Measurements from ENCODE around the gene HOXA13. TPM values are rescaled to one million over a fixed set of nuclear protein-coding genes. Genes with fewer than 3 reads are reported as not detected.

The HOXA13 gene
- total RNA-seq, 2 experiments from 2014 or later, result not detected

- Mint-ChIP-seq H3K27ac (no peak overlapping the region), H3K4me3 (no peak overlapping the region), H3K4me1 (peaks cover 7% of the 10 kb centered on the region), H3K36me3 (peaks cover 2% of the 10 kb centered on the region), H3K27me3 (peaks cover 78% of the 10 kb centered on the region), H3K9me3 (no peaks in the 10 kb centered on the region)
- no peak for DNase-seq
These were observed 22.7 kb downstream of the HOXA13 start for GRCh38 chr7:27176962-27177794.

- no peak overlapping the region for H3K27ac Mint-ChIP-seq
- H3K36me3 Mint-ChIP-seq, result peaks cover 2% of the 10 kb centered on the region
- peaks cover 79% of the 10 kb centered on the region for H3K27me3 Mint-ChIP-seq
- peaks cover 12% of the 10 kb centered on the region for H3K4me1 Mint-ChIP-seq
- no peak overlapping the region for H3K4me3 Mint-ChIP-seq
- no peak for DNase-seq
- H3K9me3 Mint-ChIP-seq, result no peaks in the 10 kb centered on the region
These were observed 23.4 kb downstream of the HOXA13 start for GRCh38 chr7:27176524-27176845.

- no peak for DNase-seq
- H3K4me3 Mint-ChIP-seq, result no peak overlapping the region
- H3K9me3 Mint-ChIP-seq, result no peaks in the 10 kb centered on the region
- H3K4me1 Mint-ChIP-seq, result peaks cover 13% of the 10 kb centered on the region
- peaks cover 79% of the 10 kb centered on the region for H3K27me3 Mint-ChIP-seq
- peaks cover 2% of the 10 kb centered on the region for H3K36me3 Mint-ChIP-seq
- H3K27ac Mint-ChIP-seq, result no peak overlapping the region
These were observed 24.0 kb downstream of the HOXA13 start for GRCh38 chr7:27175626-27176523.

- no peak for DNase-seq
These were observed 24.8 kb downstream of the HOXA13 start for GRCh38 chr7:27174874-27175625.

GRCh38 chr7:27173956-27174873, 25.7 kb downstream of the HOXA13 start, which contains the start of gene HOXA10:
Gene HOXA10 (minus strand): TSS chr7:27174320. CDS start chr7:27174306, 14 bp downstream.
- Mint-ChIP-seq H3K27ac (no peak within 1 kb of the TSS), H3K4me1 (peaks cover 12% of the 10 kb centered on the region), H3K4me3 (peak within 1 kb of the TSS; percentile 25), H3K27me3 (peaks cover 82% of the 10 kb centered on the region), H3K9me3 (no peaks in the 10 kb centered on the region), H3K36me3 (no peaks in the 10 kb centered on the region)
- no peak for DNase-seq

More at GRCh38 chr7:27174874-27175625, 24.8 kb downstream of the HOXA13 start:
- peaks cover 16% of the 10 kb centered on the region for H3K4me1 Mint-ChIP-seq
- peaks cover 2% of the 10 kb centered on the region for H3K36me3 Mint-ChIP-seq
- H3K4me3 Mint-ChIP-seq, result no peak overlapping the region
- peaks cover 83% of the 10 kb centered on the region for H3K27me3 Mint-ChIP-seq
- no peak overlapping the region for H3K27ac Mint-ChIP-seq
- no peaks in the 10 kb centered on the region for H3K9me3 Mint-ChIP-seq

- H3K27ac Mint-ChIP-seq, result no peak overlapping the region
- H3K9me3 Mint-ChIP-seq, result no peaks in the 10 kb centered on the region
- DNase-seq, result no peak
- H3K4me1 Mint-ChIP-seq, result peaks cover 15% of the 10 kb centered on the region
- no peaks in the 10 kb centered on the region for H3K36me3 Mint-ChIP-seq
- no peak overlapping the region for H3K4me3 Mint-ChIP-seq
- peaks cover 82% of the 10 kb centered on the region for H3K27me3 Mint-ChIP-seq
These were observed 26.4 kb downstream of the HOXA13 start for GRCh38 chr7:27173511-27173955.

- H3K4me3 Mint-ChIP-seq, result peak overlapping the region; percentile 14
- DNase-seq, result no peak
- H3K36me3 Mint-ChIP-seq, result no peaks in the 10 kb centered on the region
- peaks cover 16% of the 10 kb centered on the region for H3K4me1 Mint-ChIP-seq
- H3K27me3 Mint-ChIP-seq, result peaks cover 82% of the 10 kb centered on the region
- H3K27ac Mint-ChIP-seq, result no peak overlapping the region
- no peaks in the 10 kb centered on the region for H3K9me3 Mint-ChIP-seq
These were observed 26.9 kb downstream of the HOXA13 start for GRCh38 chr7:27172823-27173510.

GRCh38 chr7:27172315-27172774, 27.5 kb downstream of the HOXA13 start:
- Mint-ChIP-seq H3K4me3 (no peak overlapping the region), H3K4me1 (peaks cover 16% of the 10 kb centered on the region), H3K9me3 (no peaks in the 10 kb centered on the region), H3K27ac (no peak overlapping the region), H3K36me3 (no peaks in the 10 kb centered on the region), H3K27me3 (peaks cover 82% of the 10 kb centered on the region)
- no peak for DNase-seq

GRCh38 chr7:27171637-27172314, 28.1 kb downstream of the HOXA13 start:
- Mint-ChIP-seq H3K36me3 (no peaks in the 10 kb centered on the region), H3K4me3 (no peak overlapping the region), H3K9me3 (no peaks in the 10 kb centered on the region), H3K27ac (no peak overlapping the region), H3K4me1 (peaks cover 20% of the 10 kb centered on the region), H3K27me3 (peaks cover 85% of the 10 kb centered on the region)
- DNase-seq, result no peak

GRCh38 chr7:27171325-27171636, 28.6 kb downstream of the HOXA13 start:
- no peaks in the 10 kb centered on the region for H3K9me3 Mint-ChIP-seq
- H3K4me3 Mint-ChIP-seq, result no peak overlapping the region
- H3K36me3 Mint-ChIP-seq, result no peaks in the 10 kb centered on the region
- H3K27ac Mint-ChIP-seq, result no peak overlapping the region
- DNase-seq, result no peak
- peaks cover 85% of the 10 kb centered on the region for H3K27me3 Mint-ChIP-seq
- peaks cover 23% of the 10 kb centered on the region for H3K4me1 Mint-ChIP-seq

- H3K36me3 Mint-ChIP-seq, result no peaks in the 10 kb centered on the region
- H3K4me3 Mint-ChIP-seq, result no peak overlapping the region
- DNase-seq, result no peak
- no peak overlapping the region for H3K27ac Mint-ChIP-seq
- no peaks in the 10 kb centered on the region for H3K9me3 Mint-ChIP-seq
- H3K4me1 Mint-ChIP-seq, result peaks cover 24% of the 10 kb centered on the region
- peaks cover 85% of the 10 kb centered on the region for H3K27me3 Mint-ChIP-seq
These were observed 29.2 kb downstream of the HOXA13 start for GRCh38 chr7:27170426-27171324.

- no peak overlapping the region for H3K4me3 Mint-ChIP-seq
These were observed 30.0 kb downstream of the HOXA13 start for GRCh38 chr7:27169658-27170425.

More at GRCh38 chr7:27169658-27170425, 30.0 kb downstream of the HOXA13 start:
- Mint-ChIP-seq H3K27ac (no peak overlapping the region), H3K9me3 (no peaks in the 10 kb centered on the region), H3K36me3 (no peaks in the 10 kb centered on the region), H3K4me1 (peaks cover 27% of the 10 kb centered on the region), H3K27me3 (peaks cover 83% of the 10 kb centered on the region)
- no peak for DNase-seq
